ENCODE measurements around the gene BRIP1. TPM values are rescaled to one million over a fixed set of nuclear protein-coding genes. Genes with fewer than 3 reads are reported as not detected.

The BRIP1 gene
- polyA plus RNA-seq, 2 of the 4 experiments (the other 2 are of a cell fraction), result 8.0 to 11.5 TPM

- no peak overlapping the region for H3K27ac ChIP-seq
- H3K4me2 ChIP-seq, result no peak overlapping the region
- no peak for TF ChIP-seq EHMT2 (IDR thresholded peaks at IDR 0.05; ENCODE audit: low read depth)
- no peak for TF ChIP-seq ELK1 (IDR thresholded peaks at IDR 0.05; ENCODE audit: low read depth, low read length)
- TF ChIP-seq REST (IDR thresholded peaks at IDR 0.05), result no peak
- no peak for TF ChIP-seq MAFK (IDR thresholded peaks at IDR 0.05; ENCODE audit: partially characterized antibody)
- TF ChIP-seq RARB (CRISPR knock-in tag; IDR thresholded peaks at IDR 0.05), result no peak
- DNase-seq (ENCODE audit: low read depth in 1 of 2, low spot score in 1 of 2) (no peak), FAIRE-seq (no peak), ATAC-seq (no peak)
- WGBS (ENCODE audit: missing lambda C conversion rate), result 91% methylated on average over 5 of the region's 5 CpGs
- no peak overlapping the region for H3K4me3 ChIP-seq
- ChIA-PET CTCF (interaction anchor here (0.6 to 2.3 kb wide), 3 partner anchors 15 to 205 kb away, joined by 3 to 8 read pairs (median 5); no protein-coding TSS in a partner anchor), POLR2A (no interaction called here)
- no peaks in the 10 kb centered on the region for H3K4me1 ChIP-seq
- no peaks in the 10 kb centered on the region for H3K9me3 ChIP-seq
Observed at GRCh38 chr17:61904094-61904710, 40.9 kb upstream of the BRIP1 start.

GRCh38 chr17:61903251-61903650 is 39.9 kb upstream of the BRIP1 start:
- FAIRE-seq, result no peak
- POLR2A ChIA-PET, result interaction anchor here (0.7 kb wide), 1 partner anchor 1221 kb away, joined by 4 read pairs; no protein-coding TSS in a partner anchor

More at GRCh38 chr17:61903251-61903650, 39.9 kb upstream of the BRIP1 start:
- 95% methylated on average over 3 of the region's 3 CpGs for WGBS (ENCODE audit: missing lambda C conversion rate)
- Histone ChIP-seq H3K9me3 (no peaks in the 10 kb centered on the region), H3K27ac (no peak overlapping the region), H3K4me2 (no peak overlapping the region), H3K4me1 (no peaks in the 10 kb centered on the region), H3K4me3 (no peak overlapping the region)
- TF ChIP-seq ESRRA (IDR thresholded peaks at IDR 0.05; ENCODE audit: borderline replicate concordance, low read length), result no peak
- TF ChIP-seq PBX3 (IDR thresholded peaks at IDR 0.05), result no peak
- no peak for TF ChIP-seq RCOR1 (IDR thresholded peaks at IDR 0.05; ENCODE audit: low read depth, low read length)
- TF ChIP-seq USF2 (IDR thresholded peaks at IDR 0.05), result no peak
- TF ChIP-seq ZFP36 (IDR thresholded peaks at IDR 0.05; ENCODE audit: borderline replicate concordance, partially characterized antibody), result no peak
- TF ChIP-seq ZC3H11A (IDR thresholded peaks at IDR 0.05), result no peak
- no peak for TF ChIP-seq HEYL (CRISPR knock-in tag; IDR thresholded peaks at IDR 0.05)
- no peak for TF ChIP-seq HOXB13 (CRISPR knock-in tag; IDR thresholded peaks at IDR 0.05; ENCODE audit: low read depth)
- no peak for TF ChIP-seq ELK1 (IDR thresholded peaks at IDR 0.05; ENCODE audit: low read depth, low read length)
- no peak for TF ChIP-seq JUN (IDR thresholded peaks at IDR 0.05)
- no peak for TF ChIP-seq CTCF (IDR thresholded peaks at IDR 0.05)
- no peak for TF ChIP-seq FOSL2 (IDR thresholded peaks at IDR 0.05)
- no peak for TF ChIP-seq FOSL2 (CRISPR knock-in tag; IDR thresholded peaks at IDR 0.05)
- no peak for TF ChIP-seq POLR2AphosphoS2 (conservative IDR thresholded peaks at IDR 0.05; ENCODE audit: low read length)
- TF ChIP-seq KDM1A (IDR thresholded peaks at IDR 0.05; ENCODE audit: low read depth), result no peak
- TF ChIP-seq RARB (CRISPR knock-in tag; IDR thresholded peaks at IDR 0.05), result no peak
- CTCF ChIA-PET, result interaction anchor here (0.5 to 1.9 kb wide), 6 partner anchors 14 to 1791 kb away, joined by 3 to 5 read pairs (median 3); no protein-coding TSS in a partner anchor
- DNase-seq (ENCODE audit: low read depth in 1 of 2, low spot score in 1 of 2), result no peak
- ATAC-seq, result no peak
